ENCODE data around the gene CLTCL1.

CLTCL1 gene

GRCh38 chr22:19137384-19138216, 153.9 kb downstream of the CLTCL1 start:
- H3K27ac ChIP-seq = no peak overlapping the region

GRCh38 chr22:19136915-19137314, 154.6 kb downstream of the CLTCL1 start:
- no peak overlapping the region for H3K27ac ChIP-seq
- no peak for TF ChIP-seq CTCF (conservative IDR thresholded peaks at IDR 0.05)

More at GRCh38 chr22:19137384-19138216, 153.9 kb downstream of the CLTCL1 start:
- TF ChIP-seq CTCF (conservative IDR thresholded peaks at IDR 0.05) = no peak

GRCh38 chr22:19134874-19135273, 156.6 kb downstream of the CLTCL1 start:
- no peak overlapping the region for H3K27ac ChIP-seq
- no peak for TF ChIP-seq CTCF (conservative IDR thresholded peaks at IDR 0.05)

- no peak for TF ChIP-seq CTCF (conservative IDR thresholded peaks at IDR 0.05)
- no peak overlapping the region for H3K27ac ChIP-seq
Observed at GRCh38 chr22:19134176-19134831, 157.2 kb downstream of the CLTCL1 start.

- H3K27ac ChIP-seq = no peak overlapping the region
Observed at GRCh38 chr22:19133561-19133960, 158.0 kb downstream of the CLTCL1 start.

GRCh38 chr22:19132693-19133400, 158.7 kb downstream of the CLTCL1 start:
- TF ChIP-seq CTCF (conservative IDR thresholded peaks at IDR 0.05) = no peak

More at GRCh38 chr22:19133561-19133960, 158.0 kb downstream of the CLTCL1 start:
- TF ChIP-seq CTCF (conservative IDR thresholded peaks at IDR 0.05) = no peak

GRCh38 chr22:19132153-19132552, 159.4 kb downstream of the CLTCL1 start:
- TF ChIP-seq CTCF (conservative IDR thresholded peaks at IDR 0.05) = no peak
- no peak overlapping the region for H3K27ac ChIP-seq

More at GRCh38 chr22:19132693-19133400, 158.7 kb downstream of the CLTCL1 start:
- H3K27ac ChIP-seq = no peak overlapping the region
